CD1c-positive myeloid dendritic cell (primary cell): ENCODE results near the gene SCN4B.

Experiments used
- DNase-seq: peaks from one replicate; pipeline ENCODE4 v3.0.0-alpha.2; 2016; ENCODE audit errors: extremely low spot score

The SCN4B gene

GRCh38 chr11:118099838-118100556, 52.6 kb downstream of the SCN4B start:
- no peak for DNase-seq

GRCh38 chr11:118098996-118099837, 53.4 kb downstream of the SCN4B start:
- DNase-seq, result no peak

- no peak for DNase-seq
Observed at GRCh38 chr11:118095967-118096367, 56.7 kb downstream of the SCN4B start.

DNA sequence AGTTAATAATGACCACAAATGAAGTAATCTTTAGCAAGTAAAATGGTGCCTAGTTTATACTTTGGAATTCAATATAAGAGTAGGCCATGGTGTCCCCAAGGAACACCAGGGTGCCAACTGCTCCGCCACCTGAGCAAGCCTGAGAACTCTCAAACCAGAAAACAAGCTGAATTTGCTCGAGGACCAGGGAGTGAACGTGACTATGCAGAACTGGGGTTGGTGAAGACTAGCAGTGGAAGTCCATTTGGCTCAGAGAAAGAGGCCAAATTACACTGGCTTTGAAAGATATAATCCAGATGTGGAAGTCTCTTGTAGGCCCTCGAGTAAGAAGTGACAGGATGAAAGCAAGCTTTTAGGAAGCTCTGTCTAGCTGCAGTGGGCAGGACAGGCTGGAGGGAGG, 57.1 kb downstream of the SCN4B start:
- no peak for DNase-seq

- no peak for DNase-seq
Observed at GRCh38 chr11:118092907-118093571, 59.6 kb downstream of the SCN4B start.

GRCh38 chr11:118091690-118092089, 60.9 kb downstream of the SCN4B start:
- no peak for DNase-seq

GRCh38 chr11:118090545-118091162, 62.0 kb downstream of the SCN4B start:
- DNase-seq, result no peak

- DNase-seq, result peak; percentile 46
Observed at GRCh38 chr11:118088531-118088930, 64.1 kb downstream of the SCN4B start.

DNA sequence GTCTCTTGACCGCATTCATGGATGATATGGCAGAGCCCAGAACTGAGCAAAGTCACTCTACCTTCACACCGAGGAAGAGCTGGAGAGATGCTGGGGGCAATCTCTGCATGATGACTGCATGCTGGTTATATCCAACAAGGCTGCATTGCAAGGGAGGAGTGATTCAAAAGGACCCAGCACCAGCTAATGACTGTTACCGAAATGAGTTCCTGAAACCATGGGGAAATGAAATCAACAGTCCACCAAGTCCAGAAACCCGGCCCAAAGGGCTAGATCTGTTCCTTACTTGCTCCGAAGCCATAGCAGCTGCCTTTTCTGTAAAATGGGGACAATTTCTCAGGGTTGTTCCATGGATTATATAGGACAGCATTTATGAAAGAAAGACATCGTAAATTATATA, 64.7 kb downstream of the SCN4B start:
- DNase-seq, result peak; percentile 53

- peak; percentile 2 for DNase-seq
Observed at GRCh38 chr11:118086913-118087768, 65.5 kb downstream of the SCN4B start, which contains the start of gene SMIM35. Gene SMIM35, minus strand, starts transcription at chr11:118086963. Its CDS starts 206 bp downstream, at chr11:118086757.

GRCh38 chr11:118084656-118085055, 68.0 kb downstream of the SCN4B start:
- DNase-seq, result no peak

DNA sequence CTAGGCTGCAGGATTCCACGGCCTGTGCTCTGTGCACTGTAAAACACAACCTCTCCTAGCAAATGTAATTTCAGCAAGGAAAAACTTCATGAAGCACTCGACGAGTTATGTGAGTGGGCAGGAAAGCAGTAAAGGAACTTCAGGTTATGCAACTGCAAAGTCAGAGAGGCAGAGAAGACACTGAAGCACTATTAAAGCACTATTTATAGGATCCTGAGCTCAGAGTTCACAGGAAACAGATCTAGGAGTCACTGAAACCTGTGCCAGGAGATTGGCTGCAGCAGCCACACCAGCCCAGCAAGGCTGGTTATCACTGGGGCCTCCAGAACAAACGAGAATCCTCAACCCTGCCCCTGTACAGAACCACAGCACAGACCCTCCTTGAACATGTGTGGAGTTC, 68.4 kb downstream of the SCN4B start:
- peak; percentile 87 for DNase-seq
